PC-3 (cell line): ENCODE results near the gene EGFL8.

ENCODE experiments used
- CTCF ChIP-seq: fragments of 300-600 bp; sonication (generic); conservative IDR thresholded peaks from 2 replicates; pipeline ENCODE4 v1.5.1; 2017; ENCODE audit warnings: antibody characterized with exemption, low read depth, mild to moderate bottlenecking, low read length
- EZH2phosphoT487 ChIP-seq: fragments of 300-600 bp; sonication (generic); IDR thresholded peaks from 2 replicates; pipeline ENCODE4 v1.6.1; 2018; ENCODE audit warnings: mild to moderate bottlenecking, antibody characterized with exemption, low read length, borderline replicate concordance

- TF ChIP-seq CTCF: no peak
- TF ChIP-seq EZH2phosphoT487: no peak
Measured at GRCh38 chr6:32198866-32199265, 34.5 kb downstream of the EGFL8 start.
